Tibial nerve (tissue), 3 donors: Measurements from ENCODE around the gene INPP4A.

Source experiments
- POLR2A ChIP-seq, 2 donors: fragments of 450-650 bp; IDR thresholded peaks; one replicate each; pipeline ENCODE4 v1.6.1; 2017; ENCODE audit warnings: antibody characterized with exemption in 2 of 2, mild to moderate bottlenecking in 2 of 2, moderate library complexity in 2 of 2
- TF ChIP-seq, protein P1 (sequence below), 5 experiments: fragments of 200-600 bp in 3 of 5; fragments of 450-650 bp in 2 of 5; sonication (generic) in 3 of 5; IDR thresholded peaks; one replicate each; pipeline ENCODE4 v1.5.1; 2016 to 2019; ENCODE audit warnings: antibody characterized with exemption in 5 of 5, mild to moderate bottlenecking in 3 of 5, moderate library complexity in 2 of 5

DNA sequence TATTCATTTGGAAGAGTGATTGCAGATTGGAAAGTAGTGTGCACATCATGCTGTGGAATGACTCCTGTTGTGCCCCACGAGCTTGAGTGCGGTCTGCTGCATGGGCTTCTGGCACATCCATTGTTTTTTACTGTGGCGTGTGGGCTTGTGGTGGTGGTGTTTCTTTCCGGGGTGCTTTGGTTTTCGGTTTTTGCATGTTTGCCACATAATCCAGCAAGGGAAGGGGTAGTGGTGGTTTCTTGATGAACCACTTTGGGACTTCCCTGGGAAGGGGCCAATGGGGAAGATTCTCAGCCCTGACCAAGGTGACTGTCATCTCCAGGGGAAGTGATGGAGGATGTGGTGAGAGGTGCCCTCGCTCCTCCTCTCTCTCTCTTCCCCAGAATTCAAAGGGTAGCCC, 106.7 kb downstream of the INPP4A start:
- TF ChIP-seq, protein P1, sequence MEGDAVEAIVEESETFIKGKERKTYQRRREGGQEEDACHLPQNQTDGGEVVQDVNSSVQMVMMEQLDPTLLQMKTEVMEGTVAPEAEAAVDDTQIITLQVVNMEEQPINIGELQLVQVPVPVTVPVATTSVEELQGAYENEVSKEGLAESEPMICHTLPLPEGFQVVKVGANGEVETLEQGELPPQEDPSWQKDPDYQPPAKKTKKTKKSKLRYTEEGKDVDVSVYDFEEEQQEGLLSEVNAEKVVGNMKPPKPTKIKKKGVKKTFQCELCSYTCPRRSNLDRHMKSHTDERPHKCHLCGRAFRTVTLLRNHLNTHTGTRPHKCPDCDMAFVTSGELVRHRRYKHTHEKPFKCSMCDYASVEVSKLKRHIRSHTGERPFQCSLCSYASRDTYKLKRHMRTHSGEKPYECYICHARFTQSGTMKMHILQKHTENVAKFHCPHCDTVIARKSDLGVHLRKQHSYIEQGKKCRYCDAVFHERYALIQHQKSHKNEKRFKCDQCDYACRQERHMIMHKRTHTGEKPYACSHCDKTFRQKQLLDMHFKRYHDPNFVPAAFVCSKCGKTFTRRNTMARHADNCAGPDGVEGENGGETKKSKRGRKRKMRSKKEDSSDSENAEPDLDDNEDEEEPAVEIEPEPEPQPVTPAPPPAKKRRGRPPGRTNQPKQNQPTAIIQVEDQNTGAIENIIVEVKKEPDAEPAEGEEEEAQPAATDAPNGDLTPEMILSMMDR (IDR thresholded peaks at IDR 0.05), result no peak
- TF ChIP-seq POLR2A (IDR thresholded peaks at IDR 0.05), result no peak
